AG04449 (cell line): ENCODE results near the gene PDE4D.
"Not testable (repeated sequence)": the region's sequence is repeated elsewhere in the genome, so short reads cannot be mapped to it uniquely, and the experiment has no call there.

ENCODE experiments used
- CTCF ChIA-PET: fragments of 350-600 bp; formaldehyde crosslinking; extraction: SDS; loops from one replicate; lab custom pipeline; 2021; ENCODE audit warnings: antibody characterized with exemption; lab: Yijun Ruan, JAX
- POLR2A ChIA-PET: fragments of 400-600, 350-600 bp; formaldehyde crosslinking; extraction: SDS; loops from one replicate; lab custom pipeline; 2020; ENCODE audit warnings: antibody characterized with exemption, inconsistent platforms; lab: Yijun Ruan, JAX
- DNase-seq: peaks from one replicate; pipeline ENCODE4 v3.0.0-alpha.2; 2010; ENCODE audit warnings: low read depth, low spot score
- H3K4me3 ChIP-seq: 2 replicates; pipeline ENCODE4 v1.5.1; 2011; ENCODE audit warnings: low read depth, mild to moderate bottlenecking, control low read depth, low read length
- TF ChIP-seq, protein P1 (sequence below): IDR thresholded peaks from one replicate; pipeline ENCODE4 v1.5.1; 2011; ENCODE audit warnings: mild to moderate bottlenecking, moderate library complexity, low read length, control low read depth, inconsistent platforms; ENCODE audit not compliant: insufficient read depth; ENCODE audit errors: missing control alignments

The PDE4D gene

DNA sequence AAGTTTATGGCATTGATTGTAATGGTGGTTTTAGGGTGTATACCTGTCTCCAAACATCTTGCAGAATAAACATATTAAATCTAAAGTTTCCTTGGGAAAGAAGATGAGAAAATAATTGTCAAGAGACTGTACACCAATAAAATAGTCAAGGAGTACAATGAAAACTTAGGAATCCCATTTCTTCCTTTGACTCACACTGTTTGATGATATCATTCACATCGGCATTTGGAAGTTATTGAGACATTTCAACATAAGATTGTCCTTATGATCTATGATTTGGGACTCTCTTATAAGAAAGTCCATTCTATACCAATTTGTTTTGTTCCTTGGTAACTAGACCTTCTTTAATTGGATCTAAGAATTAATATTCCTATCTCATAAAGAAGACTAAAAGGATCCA lies 828.0 kb downstream of the PDE4D start:
- TF ChIP-seq, protein P1, sequence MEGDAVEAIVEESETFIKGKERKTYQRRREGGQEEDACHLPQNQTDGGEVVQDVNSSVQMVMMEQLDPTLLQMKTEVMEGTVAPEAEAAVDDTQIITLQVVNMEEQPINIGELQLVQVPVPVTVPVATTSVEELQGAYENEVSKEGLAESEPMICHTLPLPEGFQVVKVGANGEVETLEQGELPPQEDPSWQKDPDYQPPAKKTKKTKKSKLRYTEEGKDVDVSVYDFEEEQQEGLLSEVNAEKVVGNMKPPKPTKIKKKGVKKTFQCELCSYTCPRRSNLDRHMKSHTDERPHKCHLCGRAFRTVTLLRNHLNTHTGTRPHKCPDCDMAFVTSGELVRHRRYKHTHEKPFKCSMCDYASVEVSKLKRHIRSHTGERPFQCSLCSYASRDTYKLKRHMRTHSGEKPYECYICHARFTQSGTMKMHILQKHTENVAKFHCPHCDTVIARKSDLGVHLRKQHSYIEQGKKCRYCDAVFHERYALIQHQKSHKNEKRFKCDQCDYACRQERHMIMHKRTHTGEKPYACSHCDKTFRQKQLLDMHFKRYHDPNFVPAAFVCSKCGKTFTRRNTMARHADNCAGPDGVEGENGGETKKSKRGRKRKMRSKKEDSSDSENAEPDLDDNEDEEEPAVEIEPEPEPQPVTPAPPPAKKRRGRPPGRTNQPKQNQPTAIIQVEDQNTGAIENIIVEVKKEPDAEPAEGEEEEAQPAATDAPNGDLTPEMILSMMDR: no peak
- DNase-seq: no peak
- POLR2A ChIA-PET: no interaction called here
- CTCF ChIA-PET: no interaction called here
- H3K4me3 ChIP-seq: no peak overlapping the region

DNA sequence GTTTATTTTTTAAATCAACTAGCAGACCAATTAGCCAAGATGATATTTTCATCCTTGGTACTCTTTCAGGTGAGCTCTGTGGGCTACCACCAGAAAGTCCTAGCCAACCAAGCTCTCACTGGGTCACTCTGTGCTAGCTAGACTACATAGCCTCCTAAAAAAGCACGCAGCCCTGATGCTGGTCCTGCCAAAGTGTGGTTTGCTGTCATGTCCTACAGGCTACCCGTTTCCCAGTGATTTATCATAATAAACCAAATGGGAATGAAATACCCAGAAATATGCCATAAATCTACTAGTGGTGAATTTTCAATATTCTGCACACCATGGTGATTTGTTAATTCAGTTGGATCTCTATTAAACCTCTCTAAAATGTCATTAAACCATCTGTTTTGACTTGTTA lies 829.2 kb downstream of the PDE4D start:
- TF ChIP-seq, protein P1: no peak
- DNase-seq: no peak
- H3K4me3 ChIP-seq: no peak overlapping the region
- ChIA-PET POLR2A (interaction anchor here (0.8 kb wide), 1 partner anchor 25 kb away, joined by 3 read pairs; no protein-coding TSS in a partner anchor), CTCF (no interaction called here)

DNA sequence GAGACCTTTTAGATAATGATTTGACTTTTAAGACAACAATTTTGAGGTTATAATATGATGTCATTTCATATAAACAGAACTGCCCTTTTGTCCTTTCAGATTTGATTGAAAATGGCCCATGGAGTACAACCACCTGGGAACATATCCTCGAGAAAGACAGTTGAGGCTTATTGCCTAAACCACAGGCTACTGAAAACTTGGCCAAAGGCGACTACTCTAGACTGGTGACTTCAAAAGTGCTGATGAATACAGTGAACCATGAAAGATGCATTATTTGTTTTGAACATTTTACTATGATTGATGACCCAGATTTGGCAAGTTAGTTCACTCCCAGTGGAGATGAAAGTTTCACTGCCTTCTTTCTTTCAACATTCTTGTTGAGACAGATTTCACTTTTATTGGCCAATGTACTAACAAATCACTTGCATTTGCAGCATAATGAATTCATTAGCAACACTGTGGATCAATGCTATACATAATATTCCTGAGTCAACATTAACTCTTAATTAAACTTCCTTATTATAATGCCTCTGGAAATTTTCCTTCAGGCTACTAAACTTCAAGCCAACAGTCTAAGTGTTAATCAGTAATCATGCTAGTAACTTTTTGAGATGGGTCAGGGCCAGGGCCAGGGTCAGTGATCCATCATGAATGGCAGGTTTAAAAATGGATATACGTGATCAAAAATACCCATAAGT lies 830.4 kb downstream of the PDE4D start:
- ChIA-PET CTCF (no interaction called here), POLR2A (no interaction called here)
- TF ChIP-seq, protein P1: no peak
- DNase-seq: no peak
- H3K4me3 ChIP-seq: no peak overlapping the region

DNA sequence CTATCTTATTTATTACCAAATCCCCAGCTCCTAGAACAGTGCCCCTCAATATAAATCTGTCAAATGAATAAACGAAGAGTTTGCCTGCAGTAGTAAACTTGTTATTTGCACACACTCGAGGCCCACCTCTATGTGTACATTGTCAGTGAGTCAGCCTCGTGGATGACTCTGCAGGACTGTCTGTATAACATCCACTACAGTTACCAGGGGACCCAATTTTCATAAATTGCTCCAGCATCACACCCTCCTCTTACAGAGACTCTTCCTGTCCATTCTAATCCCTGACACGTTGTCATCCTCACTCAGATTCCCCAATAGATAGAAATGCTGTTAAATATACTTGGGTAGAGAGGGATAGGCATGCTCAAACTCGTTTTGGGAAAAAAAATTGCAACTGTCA lies 832.1 kb downstream of the PDE4D start:
- DNase-seq: no peak
- no peak overlapping the region for H3K4me3 ChIP-seq
- ChIA-PET POLR2A (no interaction called here), CTCF (interaction anchor here (1.2 kb wide), 1 partner anchor 15 kb away, joined by 4 read pairs; no protein-coding TSS in a partner anchor)
- TF ChIP-seq, protein P1: no peak

DNA sequence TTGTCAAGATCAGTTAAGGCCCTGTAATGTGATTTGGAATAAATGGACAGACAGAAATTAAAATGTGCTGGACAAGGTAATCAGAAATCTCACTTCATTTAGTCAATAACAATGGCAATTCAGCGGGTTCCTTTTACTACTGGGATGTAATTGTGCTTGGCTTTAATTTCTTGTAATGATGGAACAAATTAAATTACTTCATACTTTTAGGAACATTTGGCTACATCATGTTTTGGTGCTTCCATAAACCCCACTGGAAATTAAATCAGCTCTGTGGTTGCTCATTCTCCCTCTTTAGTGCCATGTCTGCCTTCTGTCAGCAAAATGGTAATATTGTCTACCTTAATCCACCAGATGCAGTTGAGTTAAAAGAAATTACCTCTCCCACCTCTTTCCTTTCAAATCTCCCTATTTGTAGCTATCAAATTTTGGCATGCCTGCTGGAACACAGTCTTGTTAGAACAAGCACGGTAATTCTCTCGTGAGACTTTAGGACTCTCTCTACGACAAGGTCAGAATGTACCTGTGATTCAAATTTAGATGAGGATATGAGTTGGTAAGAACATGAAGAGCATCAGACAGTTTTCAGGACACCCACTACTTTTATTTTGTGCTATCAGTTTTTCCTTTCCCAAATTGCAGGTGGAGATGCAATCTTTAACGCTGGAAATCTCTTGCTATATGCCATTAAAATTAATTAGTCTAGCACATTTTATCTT lies 834.4 kb downstream of the PDE4D start:
- ChIA-PET CTCF (interaction anchor here (1.3 kb wide), 1 partner anchor 114 kb away, joined by 3 read pairs; no protein-coding TSS in a partner anchor), POLR2A (no interaction called here)
- H3K4me3 ChIP-seq: no peak overlapping the region
- TF ChIP-seq, protein P1: no peak
- DNase-seq: no peak

DNA sequence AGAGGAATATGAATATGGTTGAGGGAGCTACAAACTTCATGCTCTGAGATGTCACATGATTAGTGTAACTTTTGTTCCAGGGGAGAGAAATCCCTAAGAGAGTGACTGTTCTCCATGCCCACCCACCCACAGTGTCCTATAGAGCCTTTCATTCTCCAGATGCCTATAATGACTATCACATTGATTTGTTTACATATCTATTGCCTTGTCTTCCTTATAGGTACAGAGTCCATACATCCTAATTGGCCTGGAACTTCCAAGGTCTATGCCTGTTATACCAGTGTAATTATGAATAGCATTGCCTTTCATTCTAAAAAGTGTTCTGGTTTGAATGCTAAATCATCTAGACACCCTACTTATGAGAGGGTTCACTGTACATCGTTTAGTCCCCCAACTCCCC lies 835.3 kb downstream of the PDE4D start:
- CTCF ChIA-PET: interaction anchor here (1.3 kb wide), 1 partner anchor 115 kb away, joined by 3 read pairs; no protein-coding TSS in a partner anchor
- DNase-seq: no peak
- TF ChIP-seq, protein P1: no peak
- POLR2A ChIA-PET: no interaction called here
- no peak overlapping the region for H3K4me3 ChIP-seq

DNA sequence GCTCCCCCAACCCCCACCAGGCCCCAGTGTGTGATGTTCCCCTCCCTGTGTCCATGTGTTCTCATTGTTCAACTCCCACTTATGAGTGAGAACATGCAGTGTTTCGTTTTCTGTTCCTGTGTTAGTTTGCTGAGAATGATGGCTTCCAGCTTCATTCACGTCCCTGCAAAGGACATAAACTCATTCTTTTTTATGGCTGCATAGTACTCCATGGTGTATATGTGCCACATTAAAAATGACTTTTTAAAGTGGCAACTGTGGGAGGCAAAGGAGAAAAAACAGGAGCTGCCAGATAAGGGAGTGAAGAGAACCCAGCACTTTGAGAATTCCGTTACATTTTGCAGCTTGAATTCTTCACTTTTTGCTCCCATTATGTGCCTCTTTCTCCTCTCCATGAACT lies 836.9 kb downstream of the PDE4D start:
- DNase-seq, CTCF ChIA-PET, POLR2A ChIA-PET, H3K4me3 ChIP-seq: not testable (repeated sequence)
